Heart left ventricle (tissue), 13 donors: ENCODE measurements around the gene GDAP1L1.

Experiments
- POLR2A ChIP-seq, 2 donors: fragments of 450-650 bp; IDR thresholded peaks; one replicate each; pipeline ENCODE4 v1.6.1; 2017; ENCODE audit warnings: antibody characterized with exemption in 2 of 2, mild to moderate bottlenecking in 2 of 2, moderate library complexity in 2 of 2
- TF ChIP-seq, protein P1 (sequence below), 12 donors: fragments of 200-600 bp; sonication (generic) in 4 of 12; IDR thresholded peaks; one replicate each; pipeline versions ENCODE4 v1.5.0 to v1.8.0; 2018 to 2022; ENCODE audit warnings: antibody characterized with exemption in 12 of 12, mild to moderate bottlenecking in 5 of 12
- donor health status: ischemic (EF 13 %, LVEDD 7.1; RV severe dilation, severe dysfunction).
- donor health status: DM: no; HTN: yes; CAD: no.
- donor health status: DM: no; HTN: no; CAD: no.
- donor health status: ischemic (EF 25% LVEDD 6.9; RV normal size, moderate dysfunction).
- donor health status: ischemic (EF 25% LVEDD 5.7; RV mildly dilated, moderate dysfunction).
- donor health status: ischemic (EF 35%, LVEDD 5.7; RV mildly dilated, moderate dysfunction).
- donor health status: nonischemic (EF 11% LVEDD 7.7; RV severe dilation, severe dysfunction).
- donor health status: DM: yes; HTN: yes; CAD: no.
- donor health status: PGD.
- donor health status: ischemic (EF 29% LVEDD 5.4; RV normal size, mild dysfunction).
- donor health status: nonischemic (EF 23%, LVEDD 6.1; RV moderate dilation, normal function).

DNA sequence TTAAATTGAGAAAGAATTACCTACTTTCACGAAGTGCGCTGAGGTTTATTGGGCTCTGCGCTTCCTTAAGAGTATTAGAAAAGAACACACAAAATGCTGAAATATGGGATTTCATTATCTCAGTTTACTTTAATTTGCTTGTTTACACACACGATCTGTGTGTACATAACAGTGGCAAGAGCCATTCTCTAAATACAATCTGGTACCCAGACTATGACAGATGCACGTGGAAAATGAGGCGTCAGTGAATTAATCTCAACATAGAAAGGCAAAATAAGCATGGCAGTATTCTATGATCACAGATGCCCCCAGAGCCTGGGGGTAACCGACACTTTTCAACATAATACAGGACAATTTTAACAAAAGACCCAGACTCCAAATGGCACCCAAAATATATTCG lies 55.6 kb downstream of the GDAP1L1 start:
- TF ChIP-seq, protein P1, sequence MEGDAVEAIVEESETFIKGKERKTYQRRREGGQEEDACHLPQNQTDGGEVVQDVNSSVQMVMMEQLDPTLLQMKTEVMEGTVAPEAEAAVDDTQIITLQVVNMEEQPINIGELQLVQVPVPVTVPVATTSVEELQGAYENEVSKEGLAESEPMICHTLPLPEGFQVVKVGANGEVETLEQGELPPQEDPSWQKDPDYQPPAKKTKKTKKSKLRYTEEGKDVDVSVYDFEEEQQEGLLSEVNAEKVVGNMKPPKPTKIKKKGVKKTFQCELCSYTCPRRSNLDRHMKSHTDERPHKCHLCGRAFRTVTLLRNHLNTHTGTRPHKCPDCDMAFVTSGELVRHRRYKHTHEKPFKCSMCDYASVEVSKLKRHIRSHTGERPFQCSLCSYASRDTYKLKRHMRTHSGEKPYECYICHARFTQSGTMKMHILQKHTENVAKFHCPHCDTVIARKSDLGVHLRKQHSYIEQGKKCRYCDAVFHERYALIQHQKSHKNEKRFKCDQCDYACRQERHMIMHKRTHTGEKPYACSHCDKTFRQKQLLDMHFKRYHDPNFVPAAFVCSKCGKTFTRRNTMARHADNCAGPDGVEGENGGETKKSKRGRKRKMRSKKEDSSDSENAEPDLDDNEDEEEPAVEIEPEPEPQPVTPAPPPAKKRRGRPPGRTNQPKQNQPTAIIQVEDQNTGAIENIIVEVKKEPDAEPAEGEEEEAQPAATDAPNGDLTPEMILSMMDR (IDR thresholded peaks at IDR 0.05), result no peak
- no peak for TF ChIP-seq POLR2A (IDR thresholded peaks at IDR 0.05)
